HG02852 (cell line): ENCODE data around the gene EFCC1.

Experiments
- ATAC-seq: cut with Tn5 transposase; IDR thresholded peaks from one replicate; pipeline ENCODE4 v1.9.1; 2021; ENCODE audit warnings: mild to moderate bottlenecking, moderate library complexity; ENCODE audit not compliant: unreplicated experiment

The EFCC1 gene

DNA sequence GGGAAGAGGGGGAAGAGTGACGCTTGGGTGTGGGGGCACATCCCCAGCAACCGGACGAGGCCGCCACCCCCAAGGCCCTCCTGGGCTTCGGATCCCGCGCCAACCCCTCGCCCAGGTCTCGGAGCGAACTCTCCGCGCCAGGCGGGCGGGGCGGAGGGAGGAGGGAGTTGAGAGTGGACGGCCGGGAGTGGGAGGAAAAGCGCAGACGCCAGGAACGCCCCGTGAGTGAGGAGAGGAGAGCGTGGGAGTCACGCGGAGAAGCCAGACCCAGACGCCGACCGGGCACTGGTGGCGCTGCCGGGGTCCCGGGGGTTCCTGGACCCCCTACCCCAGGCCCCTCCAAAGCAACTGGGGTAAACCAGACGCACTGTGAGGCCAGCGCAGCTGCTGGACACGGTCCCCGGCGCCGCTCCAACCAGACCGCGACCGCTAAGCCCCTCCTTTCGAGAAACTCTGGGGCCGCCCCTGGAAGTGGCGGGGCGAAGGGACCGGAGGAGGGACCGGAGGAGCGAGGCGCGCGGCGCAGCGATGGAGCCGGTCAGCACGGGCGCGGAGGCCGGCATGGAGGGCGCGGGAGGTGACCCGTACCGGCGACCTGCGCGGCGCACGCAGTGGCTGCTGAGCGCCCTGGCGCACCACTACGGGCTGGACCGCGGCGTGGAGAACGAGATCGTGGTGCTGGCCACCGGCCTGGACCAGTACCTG lies at the start of gene EFCC1:
EFCC1 (plus strand) TSS at position 204 of the 705 bp plus-strand sequence; CDS start at position 529, 325 bp downstream.
- ATAC-seq: no peak

- no peak for ATAC-seq
Observed at GRCh38 chr3:128956440-128956839, 44.7 kb upstream of the EFCC1 start.

DNA sequence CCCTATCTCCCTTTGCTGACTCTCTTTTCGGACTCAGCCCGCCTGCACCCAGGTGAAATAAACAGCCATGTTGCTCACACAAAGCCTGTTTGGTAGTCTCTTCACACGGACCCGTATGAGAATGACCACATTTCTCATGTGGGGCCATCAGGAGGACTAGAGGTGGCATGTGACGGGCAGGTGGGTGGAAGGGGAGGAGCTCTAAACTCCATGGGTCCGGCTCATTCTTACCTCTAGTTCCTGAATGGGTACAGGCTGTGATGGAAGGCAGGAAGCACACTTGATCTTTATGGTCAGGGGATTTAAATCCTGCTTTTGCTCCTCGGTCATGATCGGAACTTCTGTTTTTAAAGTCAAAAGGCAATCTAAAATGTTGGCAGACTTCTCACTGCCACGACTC lies 35.8 kb upstream of the EFCC1 start:
- ATAC-seq: no peak

- no peak for ATAC-seq
Observed at GRCh38 chr3:128965818-128966217, 35.3 kb upstream of the EFCC1 start.

GRCh38 chr3:128967748-128968355 lies 33.3 kb upstream of the EFCC1 start:
- no peak for ATAC-seq

DNA sequence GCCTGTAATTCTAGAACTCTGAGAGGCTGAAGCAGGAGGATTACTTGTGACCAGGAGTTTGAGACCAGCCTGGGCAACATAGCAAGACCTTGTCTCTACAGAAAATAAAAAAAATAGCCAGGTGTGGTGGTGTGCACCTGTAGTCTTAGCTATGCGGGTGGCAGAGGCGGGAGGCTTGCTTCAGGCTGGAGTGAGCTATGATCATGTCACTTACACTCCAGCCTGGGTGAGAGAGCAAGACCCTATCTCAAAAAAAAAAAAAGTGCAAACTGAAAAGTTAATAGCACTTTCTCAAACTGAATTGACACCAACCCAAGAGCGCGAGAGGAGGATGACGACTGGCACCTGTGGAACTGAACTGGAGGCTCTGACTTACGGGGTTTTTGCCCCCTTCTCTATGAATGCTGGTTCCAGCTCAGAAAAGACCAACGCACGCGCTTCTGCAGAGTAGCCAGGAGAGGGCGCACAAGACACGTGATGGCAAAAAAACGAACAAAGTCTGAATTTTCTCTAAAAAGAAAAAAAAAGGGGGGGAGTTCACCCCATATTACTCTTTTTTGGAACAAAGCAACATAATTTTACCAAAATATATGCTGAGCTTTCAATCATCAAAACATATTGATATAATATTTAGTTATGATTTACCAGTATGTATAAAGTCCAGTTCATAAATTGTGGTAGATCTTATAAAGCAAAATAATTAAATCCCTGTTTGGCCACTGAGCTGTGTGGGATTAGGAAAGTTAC lies 30.9 kb upstream of the EFCC1 start:
- no peak for ATAC-seq

DNA sequence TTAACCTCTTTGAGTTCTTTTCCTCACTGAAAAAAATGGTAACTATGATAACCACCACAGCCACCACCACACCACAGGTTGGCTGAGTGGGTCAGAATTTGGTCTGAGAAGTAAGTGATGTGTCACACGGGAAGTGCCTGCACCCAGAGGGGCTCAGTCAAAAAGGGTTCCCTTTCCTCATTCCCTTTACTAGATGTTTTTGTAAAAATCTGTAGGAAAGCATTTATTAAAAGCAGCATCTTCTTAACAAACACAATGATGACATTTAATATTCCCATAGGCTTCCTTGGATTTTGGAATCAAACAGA lies 30.4 kb upstream of the EFCC1 start:
- ATAC-seq: no peak

- ATAC-seq: no peak
Observed at GRCh38 chr3:128971421-128972100, 29.5 kb upstream of the EFCC1 start.

DNA sequence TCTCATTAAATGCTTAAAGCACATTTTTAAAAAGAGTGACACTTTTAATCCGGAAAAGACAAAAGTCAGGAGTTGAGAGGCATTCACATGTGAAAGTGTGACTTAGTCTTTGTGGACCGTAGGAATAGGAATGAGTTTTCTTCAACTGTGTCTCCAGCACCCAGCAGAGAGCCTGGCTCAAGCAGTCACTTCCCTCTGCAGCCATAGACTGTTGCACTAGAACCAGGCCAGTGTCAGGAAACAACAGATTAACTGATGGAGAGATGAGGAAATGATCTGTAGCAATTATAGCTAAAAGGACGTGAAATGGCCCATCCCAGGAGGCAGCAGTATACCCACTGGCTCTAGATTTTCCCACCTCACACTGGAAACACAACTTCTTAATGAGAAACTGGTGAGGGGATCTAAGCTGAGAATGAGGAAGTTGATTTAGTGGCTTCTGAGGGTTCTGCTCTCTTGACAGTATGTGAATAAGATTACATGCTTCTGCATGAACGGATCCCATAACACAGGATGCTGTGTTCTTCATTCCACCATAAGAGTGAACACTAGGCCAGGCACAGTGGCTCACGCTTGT lies 27.0 kb upstream of the EFCC1 start:
- ATAC-seq: no peak

GRCh38 chr3:128975276-128975675 lies 25.8 kb upstream of the EFCC1 start:
- no peak for ATAC-seq

DNA sequence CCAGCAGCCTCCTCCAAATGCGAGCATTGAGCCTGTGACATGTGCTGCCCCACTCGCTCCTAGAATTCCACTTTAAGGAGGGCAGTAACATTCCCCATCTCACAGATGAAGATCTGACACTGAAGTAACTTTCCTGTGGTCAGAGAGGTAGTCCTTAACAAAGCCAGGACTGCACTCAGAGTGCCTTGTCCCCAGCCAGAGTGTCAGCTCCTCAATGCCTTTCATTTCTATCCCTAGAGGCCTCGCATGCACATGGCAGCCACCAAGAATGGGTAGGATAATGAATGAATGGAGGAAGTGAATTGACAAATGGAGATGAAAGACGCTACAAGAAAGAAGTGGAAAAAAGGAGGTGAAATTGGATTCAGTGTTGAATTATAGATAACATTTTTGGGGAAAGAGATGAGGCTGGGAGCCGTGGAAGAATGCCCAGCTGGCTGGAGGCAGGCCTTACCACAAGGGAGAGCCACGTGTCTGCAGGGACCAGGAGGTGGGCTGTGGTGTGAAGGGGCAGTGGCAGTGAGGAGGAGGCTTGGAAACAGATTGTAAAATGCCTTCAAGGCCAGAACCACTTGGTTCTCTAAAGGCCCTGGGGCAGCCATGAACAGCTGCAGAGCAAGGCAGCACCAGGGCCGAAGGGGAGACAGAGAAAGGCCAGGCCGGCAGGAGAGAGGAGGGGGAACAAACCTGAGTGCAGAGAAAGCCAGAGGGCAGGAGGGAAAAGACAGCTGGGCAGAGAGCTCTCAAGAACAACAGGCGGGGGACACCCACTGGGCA lies 17.6 kb upstream of the EFCC1 start:
- no peak for ATAC-seq

GRCh38 chr3:128984596-128984995 lies 16.5 kb upstream of the EFCC1 start:
- no peak for ATAC-seq

DNA sequence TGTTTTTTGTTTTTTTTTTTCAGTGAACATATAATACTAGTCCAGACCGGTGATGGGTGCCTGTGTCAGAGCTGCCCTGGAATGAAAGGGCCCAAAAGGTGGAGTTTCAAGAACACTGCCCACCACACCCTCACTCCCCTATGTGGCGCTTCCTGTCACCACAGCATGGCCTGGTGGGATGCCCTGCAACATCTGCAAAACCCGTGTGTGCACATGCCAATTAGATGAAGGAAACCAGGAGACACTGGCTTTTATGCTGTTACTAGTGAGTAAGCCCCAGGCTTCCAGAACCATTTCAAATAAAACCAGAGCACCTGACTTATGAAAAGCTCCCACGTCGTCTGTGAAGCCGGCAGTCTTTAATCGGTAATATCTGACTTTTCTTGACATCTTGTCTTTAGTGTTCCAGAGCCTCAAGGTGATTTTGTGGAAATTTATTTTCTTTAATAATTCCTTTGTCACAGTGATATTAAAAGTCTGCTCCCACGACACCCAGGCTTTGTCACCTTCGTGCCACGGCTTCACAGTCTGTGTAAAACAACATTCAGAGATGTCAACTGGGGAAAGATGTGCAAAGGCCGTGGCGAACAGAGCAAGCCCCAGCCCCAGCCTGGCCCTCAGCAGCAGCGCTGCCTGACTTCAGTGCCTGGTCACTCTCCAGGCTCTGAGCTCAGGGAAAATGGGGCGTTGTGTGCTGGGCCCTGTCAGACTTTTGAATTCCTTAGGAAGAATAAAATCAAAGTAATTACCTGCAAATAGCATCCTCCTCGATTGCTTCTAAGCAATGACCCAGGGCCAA lies 13.6 kb upstream of the EFCC1 start:
- ATAC-seq: no peak

- ATAC-seq: no peak
Observed at GRCh38 chr3:128988286-128988685, 12.8 kb upstream of the EFCC1 start.

DNA sequence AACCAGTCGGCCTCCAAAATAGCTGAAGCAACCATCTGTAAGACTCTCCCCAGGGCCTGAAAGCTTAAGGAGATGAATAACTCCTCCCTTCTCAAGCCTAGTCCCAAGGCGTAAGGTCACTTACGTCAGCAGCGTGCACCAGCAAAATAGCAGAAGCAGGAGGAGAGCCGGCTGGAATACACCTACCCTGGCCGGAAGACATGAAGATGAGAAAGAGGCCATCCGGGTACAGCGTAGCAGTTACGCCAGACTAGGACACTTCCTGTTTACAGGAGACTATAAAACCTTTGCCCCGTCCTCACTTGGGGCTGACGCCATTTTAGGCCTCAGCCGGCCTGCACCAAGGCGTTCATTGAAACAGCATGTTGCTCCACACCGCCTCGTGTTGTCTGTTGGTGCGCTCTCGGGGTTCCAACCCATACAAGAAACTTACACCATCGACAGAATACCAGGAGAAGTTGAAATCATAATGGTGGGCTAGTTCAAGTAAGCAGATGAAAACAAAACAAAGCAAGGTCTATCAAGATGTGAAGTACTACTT lies 9.7 kb upstream of the EFCC1 start:
- no peak for ATAC-seq

GRCh38 chr3:128992926-128993460 lies 8.1 kb upstream of the EFCC1 start:
- ATAC-seq: no peak

- ATAC-seq: peak; percentile 95
Observed at GRCh38 chr3:128993461-128994172, 7.5 kb upstream of the EFCC1 start, which contains the start of gene CFAP92. CFAP92 (minus strand) TSS chr3:128994076; CDS start chr3:128993304, 772 bp downstream.

- ATAC-seq: no peak
Observed at GRCh38 chr3:128994173-128994512, 7.0 kb upstream of the EFCC1 start.
